Measurements from ENCODE around the gene BCKDHA. TPM values are rescaled to one million over a fixed set of nuclear protein-coding genes. Genes with fewer than 3 reads are reported as not detected.

The BCKDHA gene
- total and polyA plus RNA-seq, 2 of the 4 experiments (the other 2 are of a cell fraction), result 7.6 to 7.7 TPM

GRCh38 chr19:41384351-41384750 lies 13.3 kb upstream of the BCKDHA start:
- POLR2A ChIA-PET (ENCODE audit: unreplicated experiment), result no interaction called here
- H2BK120ac ChIP-seq (ENCODE audit: low read depth, low read length), result no peak overlapping the region
- peaks cover 12% of the 10 kb centered on the region for H3K36me3 ChIP-seq (ENCODE audit: control insufficient read depth, insufficient read depth, low read length)
- H3K23ac ChIP-seq (ENCODE audit: low read depth, low read length), result no peak overlapping the region
- no CpG with 5 or more reads among the region's 5 CpGs for WGBS, 2 experiments (ENCODE audit: extremely low coverage in 2 of 2, insufficient read length in 1 of 2)
- H3K4me3 ChIP-seq (ENCODE audit: insufficient read depth, low read depth, low read length), result no peak overlapping the region
- H3K9ac ChIP-seq (ENCODE audit: low read depth, low read length), result no peak overlapping the region
- H4K5ac ChIP-seq (ENCODE audit: low read depth, low read length), result no peak overlapping the region
- no peak overlapping the region for H3K56ac ChIP-seq (ENCODE audit: extremely low read depth, insufficient read depth, low read length)
- in situ Hi-C loops (cut with MboI; ENCODE audit: low sequenced_read_pairs) (no loop called here), dilution Hi-C loops (cut with HindIII; ENCODE audit: low sequenced_read_pairs, unreplicated experiment) (no loop called here), intact Hi-C loops (cut with micrococcal nuclease) (no loop called here)
- H3K18ac ChIP-seq (ENCODE audit: low read depth, low read length), result no peak overlapping the region
- ATAC-seq (ENCODE audit: low read depth) (no peak), DNase-seq (no peak)
- H3K14ac ChIP-seq (replicated peaks; ENCODE audit: low read depth, low read length), result no peak overlapping the region
- no peak overlapping the region for H3K27ac ChIP-seq (ENCODE audit: insufficient read depth, low read length)
- H3K9me3 ChIP-seq (ENCODE audit: control insufficient read depth, insufficient read depth, low read length), result no peaks in the 10 kb centered on the region
- peaks cover 2% of the 10 kb centered on the region; the same call in 1 of the 2 replicates for H3K4me1 ChIP-seq (ENCODE audit: control insufficient read depth, insufficient read depth, low read length)
- H2BK20ac ChIP-seq (ENCODE audit: low read depth, low read length), result no peak overlapping the region
- H2AK9ac ChIP-seq (replicated peaks; ENCODE audit: low read depth, low read length, poor library complexity), result no peak overlapping the region
- no peak overlapping the region for H3K4me2 ChIP-seq (ENCODE audit: low read depth, low read length)
- H4K20me1 ChIP-seq (ENCODE audit: insufficient read depth, low read length), result no peaks in the 10 kb centered on the region
- no peak overlapping the region for H2AFZ ChIP-seq (replicated peaks; ENCODE audit: low read length, poor library complexity)
- no peak overlapping the region for H2BK15ac ChIP-seq (ENCODE audit: low read depth, low read length)
- TF ChIP-seq BHLHE40 (IDR thresholded peaks at IDR 0.05; ENCODE audit: low read depth, low read length) (no peak), MAZ (IDR thresholded peaks at IDR 0.05; ENCODE audit: borderline replicate concordance, low read depth, low read length) (no peak), RAD21 (IDR thresholded peaks at IDR 0.05; ENCODE audit: low read length) (no peak), MAFK (IDR thresholded peaks at IDR 0.05; ENCODE audit: low read depth, low read length) (no peak), RFX5 (IDR thresholded peaks at IDR 0.05; ENCODE audit: low read depth, low read length) (no peak), USF2 (IDR thresholded peaks at IDR 0.05; ENCODE audit: low read depth, low read length) (no peak), MXI1 (IDR thresholded peaks at IDR 0.05; ENCODE audit: borderline replicate concordance, low read depth, low read length) (no peak), NFE2L2 (IDR thresholded peaks at IDR 0.05; ENCODE audit: low read depth, low read length) (no peak), SMC3 (IDR thresholded peaks at IDR 0.05; ENCODE audit: low read depth, low read length) (no peak), CHD1 (IDR thresholded peaks at IDR 0.05; ENCODE audit: low read depth, low read length) (no peak), FOS (IDR thresholded peaks at IDR 0.05; ENCODE audit: low read depth, low read length) (no peak), ELK1 (IDR thresholded peaks at IDR 0.05; ENCODE audit: borderline replicate concordance, low read depth, low read length) (no peak), RCOR1 (IDR thresholded peaks at IDR 0.05; ENCODE audit: insufficient replicate concordance, low read length) (no peak), CEBPB (IDR thresholded peaks at IDR 0.05; ENCODE audit: low read depth, low read length) (no peak), CTCF (conservative IDR thresholded peaks at IDR 0.05; ENCODE audit: low read depth, low read length) (no peak), POLR2A (IDR thresholded peaks at IDR 0.05; ENCODE audit: low read depth, low read length) (no peak)
- H3K27me3 ChIP-seq (ENCODE audit: control insufficient read depth, insufficient read depth, low read length), result no peaks in the 10 kb centered on the region
- H2AK5ac ChIP-seq (ENCODE audit: low read depth, low read length), result no peak overlapping the region
- H3K9me1 ChIP-seq (ENCODE audit: insufficient read depth, low read length), result 0 out of 2 replicates have a peak, but pooled peaks cover 4% of the 10 kb centered on the region
- H2BK5ac ChIP-seq (ENCODE audit: low read depth, low read length, poor library complexity, severe bottlenecking), result no peak overlapping the region
- no peaks in the 10 kb centered on the region for H3K79me1 ChIP-seq (ENCODE audit: low read depth in 1 of 2, low read length in 2 of 2)
- no peak overlapping the region for H3K4ac ChIP-seq (ENCODE audit: low read depth, low read length)
- no peak overlapping the region for H4K8ac ChIP-seq (ENCODE audit: low read depth in 2 of 2, low read length in 2 of 2)
- CTCF ChIA-PET, result interaction anchor here (0.6 kb wide), 1 partner anchor 85 kb away, joined by 4 read pairs; no protein-coding TSS in a partner anchor
- no peak overlapping the region for H4K91ac ChIP-seq (ENCODE audit: insufficient read depth, low read depth, low read length)
- BruUV-seq (replicated peaks), result no TSS peak
